HepG2 (cell line): ENCODE data around the gene FAM184B. TPM values are rescaled to one million over a fixed set of nuclear protein-coding genes. Genes with fewer than 3 reads are reported as not detected.

ENCODE experiments used
- ATAC-seq: fragments of 200-7000 bp; cut with Tn5 transposase; 3 replicates; pipeline ENCODE4 v1.9.1; 2020; ENCODE audit warnings: mild to moderate bottlenecking, moderate library complexity
- BruUV-seq: library from RNA; stranded (reverse); fragments of 400-500 nt; replicated peaks from 2 replicates; lab custom pipeline; 2021; lab: Mats Ljungman, UMichigan
- CTCF ChIA-PET: fragments of 300-600 bp; formaldehyde crosslinking; extraction: SDS; loops from one replicate; lab custom pipeline; 2021; ENCODE audit warnings: low total read pairs, inconsistent platforms, low intra/inter-chr PET ratio; lab: Yijun Ruan, JAX
- POLR2A ChIA-PET: fragments of 350-600 bp; sonication (Branson Sonifier 250); formaldehyde crosslinking; loops from one replicate; lab custom pipeline; 2020; ENCODE audit warnings: antibody characterized with exemption, inconsistent platforms; lab: Yijun Ruan, JAX
- DNase-seq: peaks from one replicate; pipeline ENCODE4 v3.0.0-alpha.2; 2015; ENCODE audit warnings: low spot score
- FAIRE-seq: peaks from 3 replicates; lab custom pipeline; 2011; peaks lifted over from hg19 to GRCh38; lab: Jason Lieb, UNC
- H2AFZ ChIP-seq: one replicate; pipeline ENCODE4 v1.6.1; 2011; ENCODE audit warnings: low read length, inconsistent platforms
- H3K27ac ChIP-seq: fragments of 300-600 bp; 3 replicates; pipeline ENCODE4 v1.8.0; 2011; ENCODE audit warnings: mixed run types, mild to moderate bottlenecking, mixed read lengths, low read length, inconsistent platforms; ENCODE audit not compliant: insufficient read depth; ENCODE audit errors: extremely low read length
- H3K27me3 ChIP-seq, 2 experiments: fragments of 200-600 bp in 1 of 2; 2 replicates in 1 of 2; 3 replicates in 1 of 2; pipeline versions ENCODE4 v1.6.0 to v1.8.0; 2011; ENCODE audit warnings: low read length in 2 of 2, mild to moderate bottlenecking in 2 of 2, moderate library complexity in 2 of 2, inconsistent platforms in 1 of 2; ENCODE audit not compliant: insufficient read depth in 2 of 2, control insufficient read depth in 1 of 2
- H3K36me3 ChIP-seq, 2 experiments: fragments of 200-600 bp in 1 of 2; replicated peaks in 1 of 2; 2 replicates in 1 of 2; 3 replicates in 1 of 2; pipeline versions ENCODE4 v1.5.1 to v1.8.0; 2011; ENCODE audit warnings: low read length in 2 of 2, inconsistent platforms in 1 of 2; ENCODE audit not compliant: insufficient read depth in 2 of 2, control insufficient read depth in 1 of 2
- H3K4me1 ChIP-seq: 2 replicates; pipeline ENCODE4 v1.5.1; 2012; ENCODE audit warnings: low read length, inconsistent platforms; ENCODE audit not compliant: insufficient read depth
- H3K4me2 ChIP-seq: 2 replicates; pipeline ENCODE4 v1.6.0; 2011; ENCODE audit warnings: low read depth, low read length, inconsistent platforms
- H3K4me3 ChIP-seq, 3 experiments: fragments of 200-600 bp in 1 of 3; sonication (generic), shearing (Covaris generic) in 1 of 3; replicated peaks in 1 of 3; 2 replicates each; pipeline ENCODE4 v1.5.1; 2011 to 2016; ENCODE audit warnings: low read length in 3 of 3, inconsistent platforms in 2 of 3, low read depth in 2 of 3, mild to moderate bottlenecking in 2 of 3, control low read depth in 1 of 3, mixed read lengths in 1 of 3; ENCODE audit not compliant: insufficient read depth in 1 of 3
- H3K79me2 ChIP-seq: one replicate; pipeline ENCODE4 v1.6.1; 2011; ENCODE audit warnings: low read length, inconsistent platforms; ENCODE audit not compliant: insufficient read depth
- H3K9ac ChIP-seq: 2 replicates; pipeline ENCODE4 v1.6.0; 2011; ENCODE audit warnings: mild to moderate bottlenecking, low read depth, low read length, inconsistent platforms; ENCODE audit not compliant: insufficient read depth
- H3K9me3 ChIP-seq: 2 replicates; pipeline ENCODE4 v1.5.1; 2012; ENCODE audit warnings: mild to moderate bottlenecking, low read length
- H4K20me1 ChIP-seq: 2 replicates; pipeline ENCODE4 v1.6.0; 2011; ENCODE audit warnings: inconsistent platforms, mild to moderate bottlenecking, low read length, moderate library complexity; ENCODE audit not compliant: insufficient read depth
- ARNT2 ChIP-seq: sonication (generic); formaldehyde crosslinking; IDR thresholded peaks from 2 replicates; pipeline ENCODE4 v1.8.0; 2022; ENCODE audit warnings: mild to moderate bottlenecking, low read depth, missing genetic modification reagents, moderate library complexity
- DR1 ChIP-seq: sonication (generic); formaldehyde crosslinking; IDR thresholded peaks from 2 replicates; pipeline ENCODE4 v1.8.0; 2021; ENCODE audit warnings: mild to moderate bottlenecking, missing genetic modification reagents, inconsistent platforms
- GPBP1L1 ChIP-seq: sonication (generic); formaldehyde crosslinking; IDR thresholded peaks from 2 replicates; pipeline ENCODE4 v1.5.0; 2020; ENCODE audit warnings: mild to moderate bottlenecking, missing genetic modification reagents
- NCOA5 ChIP-seq: sonication (generic); formaldehyde crosslinking; IDR thresholded peaks from 2 replicates; pipeline ENCODE4 v1.4.0; 2020; ENCODE audit warnings: missing genetic modification reagents
- RBFOX2 ChIP-seq: fragments of 200-400 bp; formaldehyde crosslinking; IDR thresholded peaks from 2 replicates; pipeline ENCODE4 v1.6.1; 2017; ENCODE audit warnings: low read depth, mild to moderate bottlenecking, low read length
- RFX1 ChIP-seq: fragments of 450-650 bp; IDR thresholded peaks from 2 replicates; pipeline ENCODE4 v1.6.1; 2017
- SOX6 ChIP-seq, 2 experiments: fragments of 450-650 bp in 1 of 2; sonication (generic) in 1 of 2; formaldehyde crosslinking in 1 of 2; IDR thresholded peaks; 2 replicates each; pipeline versions ENCODE4 v1.4.0 to v1.6.1; 2017 to 2020; ENCODE audit warnings: antibody characterized with exemption in 1 of 2, mild to moderate bottlenecking in 1 of 2, missing genetic modification reagents in 1 of 2
- SUZ12 ChIP-seq: fragments of 150-350 bp; IDR thresholded peaks from 2 replicates; pipeline ENCODE4 v1.6.1; 2014; ENCODE audit warnings: low read depth, low read length
- TEAD2 ChIP-seq: sonication (generic); formaldehyde crosslinking; IDR thresholded peaks from 2 replicates; pipeline ENCODE4 v1.9.0; 2021; ENCODE audit warnings: missing genetic modification reagents
- ZNF260 ChIP-seq: sonication (generic); formaldehyde crosslinking; IDR thresholded peaks from 2 replicates; pipeline ENCODE4 v1.4.0; 2020; ENCODE audit warnings: missing genetic modification reagents, low read depth, mild to moderate bottlenecking, borderline replicate concordance
- ZNF503 ChIP-seq: sonication (generic); formaldehyde crosslinking; IDR thresholded peaks from 2 replicates; pipeline ENCODE4 v1.4.0; 2020; ENCODE audit warnings: missing genetic modification reagents
- ZNF510 ChIP-seq: sonication (generic); formaldehyde crosslinking; IDR thresholded peaks from 2 replicates; pipeline ENCODE4 v1.4.0; 2020; ENCODE audit warnings: low read depth, mild to moderate bottlenecking, missing genetic modification reagents
- ZNF577 ChIP-seq: sonication (generic); formaldehyde crosslinking; IDR thresholded peaks from 2 replicates; pipeline ENCODE4 v1.4.0; 2020; ENCODE audit warnings: mild to moderate bottlenecking, low read depth, missing genetic modification reagents, borderline replicate concordance
- ZNF746 ChIP-seq: sonication (generic); formaldehyde crosslinking; IDR thresholded peaks from 2 replicates; pipeline ENCODE4 v1.8.0; 2022; ENCODE audit warnings: mild to moderate bottlenecking, missing genetic modification reagents
- WGBS: methylation state at CpG from one replicate; pipeline ENCODE4 v1.1.6; 2017; ENCODE audit warnings: low lambda C conversion rate; 5-methylcytosine and 5-hydroxymethylcytosine counted together
- in situ Hi-C: cut with HindIII; loops from 2 replicates; pipeline ENCODE4 v1.10.0; 2017; ENCODE audit warnings: low pct_unique_long_range_greater_than_20kb; ENCODE audit not compliant: extremely low pct_ligation_motif_present
- intact Hi-C: fragments of 100-400 bp; cut with micrococcal nuclease; formaldehyde crosslinking; loops from one replicate; pipeline ENCODE4 v1.10.0; 2022; ENCODE audit not compliant: unreplicated experiment
- polyA plus RNA-seq, 8 experiments: library from polyadenylated mRNA; depleted of rRNA in 3 of 8; stranded (reverse) in 7 of 8; unstranded in 1 of 8; fragments of >200 nt; fragmentation: Illumina TruSeq in 4 of 8; extraction: Trizol in 4 of 8; gene quantifications; 2 replicates each; pipeline versions ENCODE4 v1.2.1 to v1.2.3, GENCODE V29; 2011 to 2016; ENCODE audit warnings: low read depth in 4 of 8, missing spikeins in 1 of 8, mixed read lengths in 1 of 8; ENCODE audit not compliant: insufficient read depth in 1 of 8
- total RNA-seq, 5 experiments: library from RNA; depleted of rRNA; stranded (reverse); fragments of >200 nt; fragmentation: Illumina TruSeq; extraction: Trizol; gene quantifications; 2 replicates each; pipeline ENCODE4 v1.2.3, GENCODE V29; 2016; ENCODE audit warnings: low read depth in 1 of 5
- TF ChIP-seq, protein P1 (sequence below): sonication (generic); formaldehyde crosslinking; conservative IDR thresholded peaks from 2 replicates; pipeline ENCODE4 v1.8.0; 2022; ENCODE audit warnings: missing genetic modification reagents
- TF ChIP-seq, protein P2 (sequence below): sonication (generic); formaldehyde crosslinking; IDR thresholded peaks from 2 replicates; pipeline ENCODE4 v1.4.0; 2020; ENCODE audit warnings: low read depth, mild to moderate bottlenecking, missing genetic modification reagents

FAM184B gene
- total and polyA plus RNA-seq, 2 of the 13 experiments (the other 11 are each of a cell fraction or from before 2014, with no cell fraction given), result not detected

DNA sequence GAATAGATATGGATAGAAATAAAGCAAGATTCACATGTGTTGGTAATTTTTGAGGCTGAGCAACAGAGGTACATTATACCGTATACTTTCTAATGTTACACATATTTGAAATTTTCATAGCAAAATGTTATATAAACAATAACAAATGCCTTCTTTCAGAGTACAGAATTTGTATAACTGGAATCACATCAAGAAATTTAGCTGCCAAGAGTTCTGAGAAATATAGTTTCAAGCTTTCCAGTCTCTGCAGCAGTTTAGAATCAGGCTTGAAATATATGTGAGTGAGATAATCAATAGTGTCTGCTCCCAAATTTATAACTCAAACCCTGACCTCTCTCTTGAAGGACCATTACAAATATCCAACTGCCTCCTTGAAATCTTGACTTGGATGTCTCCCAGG is 23.8 kb downstream of the FAM184B start:
- H3K27ac ChIP-seq, result no peak overlapping the region
- H3K4me3 ChIP-seq, result no peak overlapping the region
- no peaks in the 10 kb centered on the region for H3K4me1 ChIP-seq
- no peak for TF ChIP-seq ZNF510 (CRISPR knock-in tag)
- TF ChIP-seq SUZ12, result no peak
- TF ChIP-seq ZNF577 (CRISPR knock-in tag), result no peak
- no peak for TF ChIP-seq SOX6 (IDR thresholded peaks at IDR 0.05)
- TF ChIP-seq SOX6 (CRISPR knock-in tag; IDR thresholded peaks at IDR 0.05), result no peak
- TF ChIP-seq ZNF746 (CRISPR knock-in tag), result no peak
- no peak for TF ChIP-seq NCOA5 (CRISPR knock-in tag)
- TF ChIP-seq ZNF260 (CRISPR knock-in tag), result no peak
- TF ChIP-seq DR1 (CRISPR knock-in tag), result no peak
- TF ChIP-seq, protein P1, sequence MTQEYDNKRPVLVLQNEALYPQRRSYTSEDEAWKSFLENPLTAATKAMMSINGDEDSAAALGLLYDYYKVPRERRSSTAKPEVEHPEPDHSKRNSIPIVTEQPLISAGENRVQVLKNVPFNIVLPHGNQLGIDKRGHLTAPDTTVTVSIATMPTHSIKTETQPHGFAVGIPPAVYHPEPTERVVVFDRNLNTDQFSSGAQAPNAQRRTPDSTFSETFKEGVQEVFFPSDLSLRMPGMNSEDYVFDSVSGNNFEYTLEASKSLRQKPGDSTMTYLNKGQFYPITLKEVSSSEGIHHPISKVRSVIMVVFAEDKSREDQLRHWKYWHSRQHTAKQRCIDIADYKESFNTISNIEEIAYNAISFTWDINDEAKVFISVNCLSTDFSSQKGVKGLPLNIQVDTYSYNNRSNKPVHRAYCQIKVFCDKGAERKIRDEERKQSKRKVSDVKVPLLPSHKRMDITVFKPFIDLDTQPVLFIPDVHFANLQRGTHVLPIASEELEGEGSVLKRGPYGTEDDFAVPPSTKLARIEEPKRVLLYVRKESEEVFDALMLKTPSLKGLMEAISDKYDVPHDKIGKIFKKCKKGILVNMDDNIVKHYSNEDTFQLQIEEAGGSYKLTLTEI (CRISPR knock-in tag), result no peak
- TF ChIP-seq, protein P2, sequence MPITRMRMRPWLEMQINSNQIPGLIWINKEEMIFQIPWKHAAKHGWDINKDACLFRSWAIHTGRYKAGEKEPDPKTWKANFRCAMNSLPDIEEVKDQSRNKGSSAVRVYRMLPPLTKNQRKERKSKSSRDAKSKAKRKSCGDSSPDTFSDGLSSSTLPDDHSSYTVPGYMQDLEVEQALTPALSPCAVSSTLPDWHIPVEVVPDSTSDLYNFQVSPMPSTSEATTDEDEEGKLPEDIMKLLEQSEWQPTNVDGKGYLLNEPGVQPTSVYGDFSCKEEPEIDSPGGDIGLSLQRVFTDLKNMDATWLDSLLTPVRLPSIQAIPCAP (CRISPR knock-in tag), result no peak
- no peak for TF ChIP-seq ARNT2
- no peak for TF ChIP-seq RFX1
- no peak for TF ChIP-seq RBFOX2
- no peak for TF ChIP-seq ZNF503 (CRISPR knock-in tag)
- no peak for TF ChIP-seq TEAD2 (CRISPR knock-in tag)
- no peak for TF ChIP-seq GPBP1L1
- FAIRE-seq (no peak), ATAC-seq (no peak), DNase-seq (no peak)
- H4K20me1 ChIP-seq, result no peaks in the 10 kb centered on the region
- BruUV-seq, result no TSS peak
- intact Hi-C loops, result loop anchor here (10.0 kb wide), 1 partner anchor 607 kb away; no protein-coding TSS in a partner anchor
- no peak overlapping the region for H2AFZ ChIP-seq
- WGBS, result 36% methylated on average over 1 of the region's 1 CpG
- ChIA-PET CTCF (no interaction called here), POLR2A (no interaction called here)
- H3K27me3 ChIP-seq, result peaks cover 0 to 5% of the 10 kb centered on the region in 2 experiments; a peak in 1 of 5 replicates
- H3K9me3 ChIP-seq, result no peaks in the 10 kb centered on the region
- H3K79me2 ChIP-seq, result no peaks in the 10 kb centered on the region
- H3K9ac ChIP-seq, result no peak overlapping the region
- no peak overlapping the region for H3K4me2 ChIP-seq
- H3K36me3 ChIP-seq, result no peaks in the 10 kb centered on the region
- in situ Hi-C loops, result no loop called here
